ENCODE results near the gene PAX1.

PAX1 gene

DNA sequence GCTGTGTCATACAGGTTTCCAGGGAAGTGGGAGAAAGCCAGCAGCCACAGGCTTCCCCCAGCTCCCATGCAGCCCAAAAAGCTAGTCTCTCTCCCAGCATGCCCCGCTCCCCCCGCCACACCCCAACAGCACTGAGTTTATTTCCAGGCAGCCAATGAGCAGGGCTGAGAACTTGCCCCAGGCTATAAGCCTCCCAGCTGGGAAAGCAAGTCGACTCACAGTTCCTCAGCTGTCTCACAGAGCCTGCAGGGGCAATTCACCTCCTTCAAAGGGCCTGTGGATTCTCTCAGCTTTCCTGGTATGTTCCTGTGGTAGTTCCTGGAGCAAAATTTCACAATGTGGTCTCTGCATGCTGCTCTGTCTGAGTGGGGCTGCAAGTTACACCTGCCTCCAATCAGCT is 34.2 kb downstream of the PAX1 start:
- DNase-seq: no peak

DNA sequence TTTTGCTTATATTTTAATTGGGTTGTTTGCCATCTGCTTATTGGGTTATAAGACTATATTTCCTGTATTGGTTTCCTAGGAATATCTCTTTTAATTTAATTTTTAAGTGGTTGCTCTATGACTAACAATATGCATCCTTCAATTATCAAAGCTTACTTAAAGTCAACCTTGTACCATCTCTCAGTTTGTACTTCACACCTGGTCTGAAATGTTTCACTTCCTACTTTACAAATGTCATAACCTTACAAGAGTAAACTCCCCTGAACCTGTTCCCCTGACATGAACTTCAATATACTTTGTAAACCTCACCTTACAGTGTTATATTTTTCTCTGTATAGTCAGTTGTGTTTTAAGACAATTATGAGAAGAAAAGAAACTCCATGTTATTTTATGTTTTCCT is 35.8 kb downstream of the PAX1 start:
- DNase-seq: no peak

DNA sequence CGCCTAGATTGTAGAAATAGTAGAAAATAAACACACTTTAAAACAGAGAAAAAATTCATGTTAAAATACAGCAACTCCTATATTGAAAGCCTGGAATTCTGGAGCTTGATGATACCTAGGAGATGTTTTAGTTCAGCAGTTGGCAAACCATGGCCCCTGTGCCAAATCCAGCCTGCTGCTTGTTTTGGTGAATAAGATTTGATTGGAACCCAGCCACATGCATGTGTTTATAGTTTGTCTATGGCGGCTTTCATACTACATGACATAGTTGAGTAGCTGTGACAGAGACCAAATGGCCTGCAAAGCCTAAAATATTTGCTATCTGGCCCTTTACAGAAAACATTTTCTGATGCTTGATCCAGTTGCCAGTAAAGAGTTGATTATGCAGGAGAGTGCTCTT is 57.2 kb downstream of the PAX1 start:
- no peak for DNase-seq

DNA sequence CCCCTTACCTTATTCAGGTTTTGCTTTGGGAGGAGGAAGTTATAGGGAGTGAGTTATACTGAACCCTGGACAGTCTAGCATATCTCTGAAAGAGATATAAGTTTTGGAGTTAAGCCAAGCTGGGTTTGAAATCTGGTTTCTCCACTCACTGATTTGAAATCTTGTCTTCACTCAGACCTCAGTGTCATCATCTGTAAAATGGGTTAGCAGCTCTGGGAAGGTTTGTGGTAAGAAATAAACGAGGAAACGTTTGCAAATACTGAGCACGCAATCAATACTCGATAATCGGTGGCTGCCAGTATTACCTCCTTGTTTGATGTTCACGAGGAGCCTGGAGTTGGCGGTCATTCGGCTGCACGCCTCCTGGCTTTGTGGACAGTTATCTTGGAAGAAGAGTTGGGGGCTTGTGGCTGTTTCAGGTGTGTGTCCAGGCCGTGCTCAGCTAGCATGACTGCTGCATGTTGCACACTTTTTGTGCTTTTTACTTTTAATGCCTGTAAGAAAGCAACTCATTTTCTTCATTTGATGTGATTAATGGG is 61.8 kb downstream of the PAX1 start:
- no peak for DNase-seq

DNA sequence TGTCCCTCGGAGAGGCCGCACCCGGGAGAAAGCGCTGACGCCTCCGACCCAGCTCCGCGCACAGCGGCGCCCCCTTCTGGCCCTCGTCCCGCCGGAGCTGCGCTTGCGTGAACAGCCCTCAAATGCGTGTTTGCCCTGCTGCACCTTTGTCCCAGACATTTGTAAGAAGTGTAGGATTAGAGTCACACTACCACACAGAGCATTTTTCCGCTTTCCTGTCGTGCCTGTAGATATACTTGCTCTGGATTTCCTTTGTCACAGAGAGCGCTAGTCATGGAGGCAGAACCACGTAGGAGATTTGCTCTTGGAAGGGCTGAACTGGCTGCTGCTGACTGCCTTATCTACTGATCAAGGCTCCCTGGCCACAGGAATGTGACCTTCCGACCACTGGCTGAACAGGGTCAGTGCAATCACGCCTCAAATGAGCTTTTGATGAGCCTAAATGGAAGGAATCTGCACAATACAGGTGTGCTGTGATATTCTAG is 62.3 kb downstream of the PAX1 start:
- no peak for DNase-seq

Measured in T-helper 2 cell (primary cell).